ENCODE results near the gene CREB3L2.
"Not testable (repeated sequence)": the region's sequence is repeated elsewhere in the genome, so short reads cannot be mapped to it uniquely, and the experiment has no call there.

CREB3L2 gene

GRCh38 chr7:137926206-137926605 is 75.7 kb downstream of the CREB3L2 start:
- not testable (repeated sequence) for DNase-seq

- no peak for DNase-seq
Observed at GRCh38 chr7:137925754-137926153, 76.1 kb downstream of the CREB3L2 start.

GRCh38 chr7:137925091-137925490 is 76.8 kb downstream of the CREB3L2 start:
- no peak for DNase-seq

GRCh38 chr7:137923380-137923779 is 78.5 kb downstream of the CREB3L2 start:
- no peak for DNase-seq

- no peak for DNase-seq
Observed at GRCh38 chr7:137920637-137921399, 81.1 kb downstream of the CREB3L2 start.

GRCh38 chr7:137919987-137920386 is 81.9 kb downstream of the CREB3L2 start:
- no peak for DNase-seq

DNA sequence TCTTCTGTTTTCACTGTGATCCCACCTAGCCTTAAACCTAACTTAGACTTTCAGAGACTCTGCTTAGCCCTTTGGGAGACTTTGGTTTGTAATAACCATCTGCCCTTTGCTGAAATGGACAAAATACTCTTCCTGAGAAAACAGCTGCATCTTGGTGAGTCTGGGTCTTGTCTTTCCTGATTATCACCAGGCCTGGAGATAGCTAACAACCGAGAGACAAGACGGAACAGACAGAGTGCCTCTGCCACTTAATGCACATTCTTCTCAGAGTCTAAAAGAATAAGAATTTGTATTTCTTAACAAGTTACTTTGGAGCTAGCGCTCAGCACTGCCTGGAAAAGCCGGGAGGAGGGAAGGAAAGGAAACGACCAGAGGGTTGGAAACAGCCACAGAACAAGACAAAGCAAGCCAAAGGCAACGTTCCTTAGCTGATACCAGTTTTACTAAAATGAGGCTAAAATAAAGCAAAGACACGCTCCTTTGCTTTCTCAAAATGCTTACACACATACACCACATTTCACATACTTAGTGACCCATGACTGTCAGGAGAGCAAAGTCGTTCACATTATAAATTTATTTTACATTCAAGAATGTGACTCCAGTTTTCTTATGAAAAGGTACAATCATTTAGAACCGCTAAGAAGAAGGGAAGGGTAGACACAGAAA is 84.8 kb downstream of the CREB3L2 start:
- no peak for DNase-seq

DNA sequence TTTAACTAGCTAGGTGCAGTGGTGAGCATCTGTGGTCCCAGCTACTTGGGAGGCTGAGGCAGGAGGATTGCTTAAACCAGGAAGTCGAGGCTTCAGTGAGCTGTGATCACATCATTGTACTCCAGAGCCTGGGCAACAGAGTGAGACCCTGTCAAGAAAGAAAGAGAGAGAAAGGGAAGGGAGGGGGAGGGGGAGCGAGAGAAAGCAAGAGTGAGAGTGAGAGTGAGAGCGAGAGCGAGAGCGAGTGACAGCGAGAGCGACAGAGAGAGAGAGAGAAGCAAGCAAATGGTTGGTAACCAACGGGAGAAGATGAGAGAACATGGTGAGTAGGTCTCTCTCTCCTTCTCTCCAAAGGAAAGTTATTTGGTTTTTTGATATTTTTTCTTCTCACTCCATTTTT is 85.3 kb downstream of the CREB3L2 start:
- DNase-seq = no peak

- DNase-seq = no peak
Observed at GRCh38 chr7:137915266-137915665, 86.6 kb downstream of the CREB3L2 start.

DNA sequence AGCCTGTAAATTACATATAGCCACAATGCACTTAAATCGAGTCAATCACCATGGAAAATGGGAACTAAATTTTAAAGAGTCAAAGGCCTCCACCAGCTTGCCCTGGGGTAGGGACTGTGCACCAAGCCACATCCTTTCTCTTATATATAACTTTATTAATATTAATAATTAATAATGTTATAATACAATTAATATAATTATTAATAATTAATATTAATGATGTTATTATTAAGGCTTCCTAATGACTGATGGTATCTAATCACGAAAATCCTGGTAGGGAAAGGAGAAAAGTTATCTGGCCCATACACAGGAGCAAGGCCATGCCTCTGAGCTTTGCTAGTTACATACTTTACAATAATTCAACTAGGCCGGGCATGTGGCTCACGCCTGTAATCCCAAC is 87.9 kb downstream of the CREB3L2 start:
- no peak for DNase-seq

DNA sequence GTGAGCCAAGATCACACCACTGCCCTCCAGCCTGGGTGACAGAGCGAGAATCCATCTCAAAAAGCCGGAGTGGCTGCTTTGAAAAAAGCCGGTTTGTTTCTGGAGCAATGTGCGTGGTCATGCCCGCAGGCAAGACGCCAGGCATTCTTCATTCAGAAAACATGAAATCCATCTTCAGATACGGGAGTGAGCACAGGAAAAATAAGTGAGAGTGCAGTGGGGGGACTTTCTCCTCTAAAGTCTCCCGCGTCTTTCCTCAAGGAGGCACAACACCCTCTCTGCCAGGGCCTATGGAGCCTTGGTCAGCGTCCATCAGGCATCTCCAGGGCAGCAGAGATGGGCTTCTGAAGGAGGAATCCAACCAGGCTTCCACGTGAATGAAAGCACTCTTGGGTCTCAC is 92.8 kb downstream of the CREB3L2 start:
- DNase-seq = no peak

GRCh38 chr7:137908106-137908505 is 93.8 kb downstream of the CREB3L2 start:
- DNase-seq = no peak

DNA sequence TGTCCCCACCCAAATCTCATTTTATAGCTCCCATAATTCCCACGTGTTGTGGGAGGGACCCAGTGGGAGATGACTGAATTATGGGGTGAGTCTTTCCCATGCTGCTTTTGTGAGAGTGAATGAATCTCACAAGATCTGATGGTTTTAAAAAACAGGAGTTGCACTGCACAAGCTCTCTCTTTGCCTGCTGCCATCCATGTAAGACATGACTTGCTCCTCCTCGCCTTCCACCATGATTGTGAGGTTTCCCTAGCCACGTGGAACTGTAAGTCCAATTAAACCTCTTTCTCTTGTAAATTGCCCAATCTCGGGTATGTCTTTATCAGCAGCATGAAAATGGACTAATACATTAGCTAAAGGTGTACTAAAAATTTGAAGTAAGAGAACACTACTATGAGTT is 95.2 kb downstream of the CREB3L2 start:
- DNase-seq = not testable (repeated sequence)

GRCh38 chr7:137904833-137905232 is 97.1 kb downstream of the CREB3L2 start:
- no peak for DNase-seq

DNA sequence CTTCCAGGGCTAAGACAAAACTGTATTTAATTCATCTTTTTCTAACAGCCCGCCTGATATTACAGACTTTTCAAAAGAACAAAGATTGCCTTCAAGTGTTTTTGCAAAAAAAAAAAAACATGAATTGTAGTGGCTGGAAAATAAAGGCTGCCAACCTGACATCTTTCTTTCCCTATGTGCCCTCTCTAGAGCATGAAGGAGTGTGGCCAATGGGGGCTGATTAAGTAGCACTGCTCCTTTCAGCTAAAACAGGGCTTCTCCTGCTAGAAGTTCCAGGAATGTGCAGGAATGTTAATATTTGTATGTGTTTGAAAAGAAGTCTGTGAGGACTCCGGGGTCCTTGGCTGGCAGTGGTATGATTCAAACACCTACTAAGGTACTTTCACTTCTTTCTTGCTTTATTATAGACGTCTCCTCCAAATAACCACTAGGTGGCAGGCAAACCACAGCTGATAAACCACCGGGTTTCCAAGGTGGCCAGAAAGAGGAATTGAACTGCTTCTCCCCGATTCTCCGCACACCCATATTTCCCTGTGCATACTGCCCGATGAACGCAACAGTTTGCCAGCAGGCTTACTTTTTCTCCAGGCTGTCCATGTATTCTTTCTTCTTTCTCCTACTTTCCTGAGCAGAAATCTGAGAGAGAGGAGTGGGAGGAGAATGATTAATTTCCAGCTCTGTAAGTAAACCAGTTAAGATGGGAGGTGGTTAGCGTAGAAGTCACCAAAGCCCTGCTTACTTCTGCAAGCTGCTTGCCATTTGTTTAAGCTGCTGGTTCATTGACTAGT is 98.3 kb downstream of the CREB3L2 start:
- DNase-seq = peak; percentile 41

GRCh38 chr7:137900137-137900536 is 101.7 kb downstream of the CREB3L2 start:
- DNase-seq = no peak

- DNase-seq = peak; percentile 74 to 80
Observed at GRCh38 chr7:137898839-137899721, 102.8 kb downstream of the CREB3L2 start.

DNA sequence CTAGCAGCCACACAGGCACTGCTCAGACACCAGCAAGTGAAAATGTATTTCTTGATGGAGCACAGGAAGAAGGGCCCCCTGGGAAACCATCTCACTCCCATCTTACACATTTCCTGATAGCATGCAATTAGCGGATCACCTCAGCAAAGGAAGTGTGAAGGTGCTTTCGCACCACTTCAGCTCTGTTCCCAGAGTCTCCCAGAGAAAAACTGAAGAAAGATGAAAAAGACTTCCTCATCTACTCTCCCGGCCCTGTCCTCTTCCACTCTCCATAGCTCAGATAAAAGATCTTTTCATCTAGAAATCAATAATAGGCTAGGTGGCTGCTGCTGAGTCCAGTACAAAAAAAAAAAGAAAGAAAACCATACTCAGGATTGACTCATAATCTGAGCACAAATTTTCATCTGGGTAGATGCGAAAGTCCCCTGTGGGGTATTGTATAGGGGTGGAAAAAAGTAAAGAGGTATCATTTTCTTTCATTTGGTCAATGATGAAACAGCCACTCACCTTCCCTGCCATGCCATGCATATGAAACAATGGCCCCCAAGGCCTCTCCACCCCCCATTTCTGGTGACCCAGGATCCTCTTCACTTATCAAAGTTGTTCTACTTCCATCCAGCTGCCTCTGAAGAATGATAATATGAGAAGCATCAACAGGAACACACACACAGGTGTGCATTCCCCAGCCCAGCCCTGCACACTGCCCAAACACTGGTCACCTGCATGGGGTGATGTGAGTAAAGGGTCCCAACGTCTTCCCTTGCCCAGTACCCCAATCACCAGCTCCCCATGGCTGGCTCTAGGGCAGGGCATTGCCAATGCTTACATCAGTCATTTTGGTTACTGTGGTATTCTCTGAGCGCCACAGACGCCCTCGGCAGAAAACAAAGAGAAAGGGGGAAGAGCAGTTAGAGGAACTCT is 106.3 kb downstream of the CREB3L2 start:
- DNase-seq = no peak

DNA sequence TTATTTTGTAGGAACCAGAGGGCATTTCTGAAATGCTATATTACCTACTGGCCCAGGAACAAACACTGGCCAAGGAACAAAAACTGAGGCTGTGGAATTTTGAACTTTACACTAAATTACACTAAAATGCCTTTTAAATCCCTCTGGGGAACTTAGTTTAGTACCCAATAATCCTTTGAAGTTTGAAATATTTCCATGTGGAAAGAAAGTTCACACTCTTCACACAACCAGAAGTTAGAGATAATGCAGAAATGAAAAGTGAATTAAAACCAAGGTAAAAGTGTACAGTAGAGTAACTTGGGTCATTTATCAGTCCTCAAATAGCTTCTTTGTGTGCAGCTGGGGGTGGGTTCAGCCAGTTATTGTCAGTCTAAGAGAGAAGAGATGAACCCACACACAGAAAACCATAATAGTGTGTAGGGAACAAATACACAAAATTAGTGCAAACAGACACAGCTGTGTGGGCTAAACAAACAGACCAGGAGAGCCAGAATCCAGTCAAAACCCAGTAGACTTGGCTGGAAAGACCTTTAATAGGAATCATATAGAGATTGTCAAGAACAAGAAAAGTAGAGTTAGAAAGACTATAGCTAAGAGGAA is 108.6 kb downstream of the CREB3L2 start:
- DNase-seq = no peak

DNA sequence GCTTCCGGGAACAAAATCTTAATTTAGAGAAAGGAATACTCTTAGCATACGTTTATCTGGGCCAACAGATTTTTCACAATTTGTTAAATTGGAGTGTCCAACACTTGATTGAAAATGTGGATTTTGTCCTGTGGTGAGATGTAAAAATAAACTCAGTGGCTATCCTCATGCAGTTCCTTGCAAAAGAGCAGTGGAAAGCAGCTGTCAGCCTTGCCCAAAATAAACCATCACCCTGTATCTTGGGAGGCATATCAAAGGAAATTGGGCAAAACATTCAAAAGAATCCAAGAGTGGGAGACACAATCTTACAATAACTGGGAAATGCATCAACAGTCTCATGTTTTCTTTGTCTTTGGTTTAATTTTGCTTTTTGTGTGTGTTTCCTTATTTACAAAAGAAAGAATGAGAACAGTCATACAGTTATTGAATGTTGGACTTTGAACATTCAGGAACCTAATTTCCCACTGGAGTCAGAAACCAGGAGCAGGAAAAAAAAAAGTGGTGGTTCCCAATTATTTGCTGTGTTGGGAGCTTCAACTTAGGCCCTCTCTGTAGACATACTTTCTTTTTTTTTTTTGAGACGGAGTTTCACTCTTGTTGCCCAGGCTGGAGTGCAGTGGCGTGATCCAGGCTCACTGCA is 110.8 kb downstream of the CREB3L2 start:
- DNase-seq = no peak
